ENCODE measurements around the gene NOL12.
"Not testable (repeated sequence)": the region's sequence is repeated elsewhere in the genome, so short reads cannot be mapped to it uniquely, and the experiment has no call there.

NOL12 gene

DNA sequence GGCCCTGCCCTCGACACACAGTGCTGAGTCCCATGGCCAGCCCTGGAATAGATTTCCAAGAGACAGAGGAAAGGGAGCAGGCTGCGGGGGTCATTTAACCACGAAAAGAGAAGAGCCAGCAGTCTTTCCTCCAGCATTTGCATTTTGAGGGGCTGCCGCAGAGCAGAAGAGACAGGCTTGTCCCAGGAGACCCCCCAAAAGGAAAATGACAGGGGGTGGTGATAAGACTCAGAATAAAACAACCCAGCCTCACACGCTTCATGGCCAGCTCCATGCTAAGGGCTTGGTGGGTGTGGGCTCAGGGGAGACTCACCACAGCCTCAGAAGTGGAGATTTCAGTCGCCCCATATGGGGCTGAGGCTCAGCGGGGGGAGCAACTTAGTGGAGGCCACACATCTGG is 27.6 kb downstream of the NOL12 start (continued):
- TF ChIP-seq, protein P1, sequence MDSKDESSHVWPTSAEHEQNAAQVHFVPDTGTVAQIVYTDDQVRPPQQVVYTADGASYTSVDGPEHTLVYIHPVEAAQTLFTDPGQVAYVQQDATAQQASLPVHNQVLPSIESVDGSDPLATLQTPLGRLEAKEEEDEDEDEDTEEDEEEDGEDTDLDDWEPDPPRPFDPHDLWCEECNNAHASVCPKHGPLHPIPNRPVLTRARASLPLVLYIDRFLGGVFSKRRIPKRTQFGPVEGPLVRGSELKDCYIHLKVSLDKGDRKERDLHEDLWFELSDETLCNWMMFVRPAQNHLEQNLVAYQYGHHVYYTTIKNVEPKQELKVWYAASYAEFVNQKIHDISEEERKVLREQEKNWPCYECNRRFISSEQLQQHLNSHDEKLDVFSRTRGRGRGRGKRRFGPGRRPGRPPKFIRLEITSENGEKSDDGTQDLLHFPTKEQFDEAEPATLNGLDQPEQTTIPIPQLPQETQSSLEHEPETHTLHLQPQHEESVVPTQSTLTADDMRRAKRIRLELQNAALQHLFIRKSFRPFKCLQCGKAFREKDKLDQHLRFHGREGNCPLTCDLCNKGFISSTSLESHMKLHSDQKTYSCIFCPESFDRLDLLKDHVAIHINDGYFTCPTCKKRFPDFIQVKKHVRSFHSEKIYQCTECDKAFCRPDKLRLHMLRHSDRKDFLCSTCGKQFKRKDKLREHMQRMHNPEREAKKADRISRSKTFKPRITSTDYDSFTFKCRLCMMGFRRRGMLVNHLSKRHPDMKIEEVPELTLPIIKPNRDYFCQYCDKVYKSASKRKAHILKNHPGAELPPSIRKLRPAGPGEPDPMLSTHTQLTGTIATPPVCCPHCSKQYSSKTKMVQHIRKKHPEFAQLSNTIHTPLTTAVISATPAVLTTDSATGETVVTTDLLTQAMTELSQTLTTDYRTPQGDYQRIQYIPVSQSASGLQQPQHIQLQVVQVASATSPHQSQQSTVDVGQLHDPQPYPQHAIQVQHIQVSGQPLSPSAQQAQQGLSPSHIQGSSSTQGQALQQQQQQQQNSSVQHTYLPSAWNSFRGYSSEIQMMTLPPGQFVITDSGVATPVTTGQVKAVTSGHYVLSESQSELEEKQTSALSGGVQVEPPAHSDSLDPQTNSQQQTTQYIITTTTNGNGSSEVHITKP (tag by site-specific recombination; IDR thresholded peaks at IDR 0.05) = no peak
- TF ChIP-seq GFI1B (tag by site-specific recombination; IDR thresholded peaks at IDR 0.05) = no peak

DNA sequence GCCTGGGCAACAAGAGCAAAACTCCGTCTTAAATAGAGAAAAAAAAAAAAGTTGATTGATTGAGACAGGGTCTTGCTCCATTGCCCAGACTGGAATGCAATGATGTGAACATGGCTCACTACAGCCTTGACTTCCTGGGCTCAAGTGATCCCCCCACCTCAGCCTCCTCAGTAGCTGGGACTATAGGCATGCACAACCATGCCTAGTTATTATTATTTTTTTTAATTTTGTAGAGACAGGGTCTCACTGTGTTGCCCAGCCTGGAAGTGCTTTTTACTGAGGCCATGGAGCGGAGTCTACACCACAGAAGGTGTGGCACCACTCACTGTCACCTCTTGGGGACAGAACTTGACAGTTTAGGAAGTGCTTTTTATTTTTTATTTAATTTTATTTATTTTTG is 28.5 kb downstream of the NOL12 start:
- Histone ChIP-seq H3K9me3 (ENCODE audit: control insufficient read depth, insufficient read depth, low read depth, low read length) (no peaks in the 10 kb centered on the region), H3K4me1 (ENCODE audit: control insufficient read depth, insufficient read depth, low read length) (no peaks in the 10 kb centered on the region), H3K27ac (ENCODE audit: extremely low read depth, low read depth, low read length) (no peak overlapping the region), H3K4me3 (ENCODE audit: low read depth, low read length) (no peak overlapping the region), H3K36me3 (ENCODE audit: control insufficient read depth in 2 of 2, insufficient read depth in 1 of 2, low read length in 2 of 2) (no peaks in the 10 kb centered on the region; a peak in 1 of 3 replicates)
- ChIA-PET POLR2A (no interaction called here), CTCF (interaction anchor here (0.7 to 1.8 kb wide), 2 partner anchors 30 to 71 kb away, joined by 5 to 6 read pairs; no protein-coding TSS in a partner anchor)
- TF ChIP-seq ZNF2 (tag by site-specific recombination; IDR thresholded peaks at IDR 0.05) (no peak), ZNF426 (tag by site-specific recombination; IDR thresholded peaks at IDR 0.05) (no peak), ZNF121 (tag by site-specific recombination; IDR thresholded peaks at IDR 0.05) (peak; percentile 95), ZNF629 (tag by site-specific recombination; IDR thresholded peaks at IDR 0.05) (no peak), ZNF670 (tag by site-specific recombination; IDR thresholded peaks at IDR 0.05; ENCODE audit: low read depth) (no peak)

DNA sequence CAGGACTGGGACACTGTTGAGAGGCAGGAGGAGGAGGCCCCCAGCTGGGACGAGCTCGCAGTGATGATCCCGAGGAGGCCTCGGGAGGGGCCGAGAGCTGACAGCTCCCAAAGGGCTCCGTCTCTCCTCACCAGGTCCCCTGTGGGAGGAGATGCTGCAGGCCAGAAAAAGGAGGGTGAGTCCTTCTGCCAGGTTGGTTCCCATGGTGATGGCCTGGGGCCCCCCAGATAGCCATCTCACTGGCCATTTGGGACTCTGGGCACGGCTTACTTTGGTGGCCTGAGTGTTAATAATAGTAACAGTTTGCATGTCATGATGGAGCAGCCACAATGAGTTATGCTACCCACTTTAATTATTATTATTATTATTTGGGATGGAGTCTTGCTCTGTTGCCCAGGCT is 29.6 kb downstream of the NOL12 start:
- POLR2A ChIA-PET = interaction anchor here (0.8 kb wide), 1 partner anchor 261 kb away, joined by 3 read pairs; no protein-coding TSS in a partner anchor
- no peak overlapping the region for H3K27ac ChIP-seq (ENCODE audit: extremely low read depth, low read depth, low read length)
- TF ChIP-seq SALL2 (tag by site-specific recombination; IDR thresholded peaks at IDR 0.05; ENCODE audit: borderline replicate concordance) (no peak), ZNF792 (tag by site-specific recombination; IDR thresholded peaks at IDR 0.05) (no peak), ZNF23 (tag by site-specific recombination; IDR thresholded peaks at IDR 0.05; ENCODE audit: borderline replicate concordance) (no peak), GLIS1 (tag by site-specific recombination; IDR thresholded peaks at IDR 0.05) (peak; percentile 51), ZNF777 (tag by site-specific recombination; IDR thresholded peaks at IDR 0.05; ENCODE audit: borderline replicate concordance) (no peak)
- TF ChIP-seq, protein P2, sequence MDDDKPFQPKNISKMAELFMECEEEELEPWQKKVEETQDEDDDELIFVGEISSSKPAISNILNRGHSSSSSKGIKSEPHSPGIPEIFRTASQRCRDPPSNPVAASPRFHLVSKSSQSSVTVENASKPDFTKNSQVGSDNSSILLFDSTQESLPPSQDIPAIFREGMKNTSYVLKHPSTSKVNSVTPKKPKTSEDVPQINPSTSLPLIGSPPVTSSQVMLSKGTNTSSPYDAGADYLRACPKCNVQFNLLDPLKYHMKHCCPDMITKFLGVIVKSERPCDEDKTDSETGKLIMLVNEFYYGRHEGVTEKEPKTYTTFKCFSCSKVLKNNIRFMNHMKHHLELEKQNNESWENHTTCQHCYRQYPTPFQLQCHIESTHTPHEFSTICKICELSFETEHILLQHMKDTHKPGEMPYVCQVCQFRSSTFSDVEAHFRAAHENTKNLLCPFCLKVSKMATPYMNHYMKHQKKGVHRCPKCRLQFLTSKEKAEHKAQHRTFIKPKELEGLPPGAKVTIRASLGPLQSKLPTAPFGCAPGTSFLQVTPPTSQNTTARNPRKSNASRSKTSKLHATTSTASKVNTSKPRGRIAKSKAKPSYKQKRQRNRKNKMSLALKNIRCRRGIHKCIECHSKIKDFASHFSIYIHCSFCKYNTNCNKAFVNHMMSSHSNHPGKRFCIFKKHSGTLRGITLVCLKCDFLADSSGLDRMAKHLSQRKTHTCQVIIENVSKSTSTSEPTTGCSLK (tag by site-specific recombination; IDR thresholded peaks at IDR 0.05) = no peak
- CTCF ChIA-PET = interaction anchor here (0.7 to 1.8 kb wide), 2 partner anchors 73 to 979 kb away, joined by 3 to 5 read pairs; no protein-coding TSS in a partner anchor
- H3K4me3 ChIP-seq (ENCODE audit: low read depth, low read length) = no peak overlapping the region
- H3K9me3 ChIP-seq (ENCODE audit: control insufficient read depth, insufficient read depth, low read depth, low read length) = no peaks in the 10 kb centered on the region
- no peaks in the 10 kb centered on the region; a peak in 1 of 3 replicates for H3K36me3 ChIP-seq (ENCODE audit: control insufficient read depth in 2 of 2, insufficient read depth in 1 of 2, low read length in 2 of 2)
- H3K4me1 ChIP-seq (ENCODE audit: control insufficient read depth, insufficient read depth, low read length) = no peaks in the 10 kb centered on the region

DNA sequence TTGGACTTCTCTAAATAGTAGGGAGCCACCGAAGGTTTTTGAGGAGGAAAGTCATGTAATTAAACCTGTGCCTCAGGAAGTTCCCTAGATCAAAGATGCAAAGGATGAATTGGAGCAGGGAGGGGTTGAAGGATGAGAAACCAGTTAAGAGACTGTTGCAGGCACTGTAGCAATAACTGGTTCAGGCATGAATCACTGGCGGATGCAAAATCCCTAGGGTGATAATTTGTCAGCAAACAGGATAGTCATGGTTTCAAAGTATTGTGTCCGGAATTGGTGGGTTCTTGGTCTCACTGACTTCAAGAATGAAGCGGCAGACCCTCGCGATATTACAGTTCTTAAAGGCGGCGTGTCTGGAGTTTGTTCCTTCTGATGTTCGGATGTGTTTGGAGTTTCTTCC is 30.6 kb downstream of the NOL12 start:
- Histone ChIP-seq H3K4me3 (ENCODE audit: low read depth, low read length) (no peak overlapping the region), H3K9me3 (ENCODE audit: control insufficient read depth, insufficient read depth, low read depth, low read length) (no peaks in the 10 kb centered on the region), H3K4me1 (ENCODE audit: control insufficient read depth, insufficient read depth, low read length) (no peaks in the 10 kb centered on the region), H3K36me3 (ENCODE audit: control insufficient read depth in 2 of 2, insufficient read depth in 1 of 2, low read length in 2 of 2) (no peaks in the 10 kb centered on the region; a peak in 1 of 3 replicates), H3K27ac (ENCODE audit: extremely low read depth, low read depth, low read length) (no peak overlapping the region)
- no peak for TF ChIP-seq ZNF146 (tag by site-specific recombination; IDR thresholded peaks at IDR 0.05)
- no peak for TF ChIP-seq ZNF266 (tag by site-specific recombination; IDR thresholded peaks at IDR 0.05; ENCODE audit: low read depth)
- TF ChIP-seq ZNF596 (tag by site-specific recombination; IDR thresholded peaks at IDR 0.05) = no peak
- TF ChIP-seq ZNF24 (tag by site-specific recombination; IDR thresholded peaks at IDR 0.05) = no peak
- TF ChIP-seq ZNF2 (tag by site-specific recombination; IDR thresholded peaks at IDR 0.05) = no peak
- CTCF ChIA-PET = interaction anchor here (0.6 kb wide), 1 partner anchor 19 kb away, joined by 3 read pairs; no protein-coding TSS in a partner anchor
- POLR2A ChIA-PET = no interaction called here

DNA sequence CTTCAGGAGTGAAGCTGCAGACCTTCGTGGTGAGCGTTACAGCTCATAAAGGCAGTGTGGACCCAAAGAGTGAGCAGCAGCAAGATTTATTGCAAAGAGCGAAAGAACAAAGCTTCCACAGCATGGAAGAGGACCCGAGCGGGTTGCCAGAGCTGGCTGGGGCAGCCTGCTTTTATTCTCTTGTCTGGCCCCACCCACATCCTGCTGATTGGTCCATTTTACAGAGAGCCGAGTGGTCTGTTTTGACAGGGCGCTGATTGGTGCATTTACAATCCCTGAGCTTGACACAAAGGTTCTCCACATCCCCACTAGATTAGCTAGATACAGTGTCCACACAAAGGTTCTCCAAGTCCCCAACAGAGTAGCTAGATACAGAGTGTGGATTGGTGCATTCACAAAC is 31.1 kb downstream of the NOL12 start:
- H3K4me1 ChIP-seq (ENCODE audit: control insufficient read depth, insufficient read depth, low read length); H3K27ac ChIP-seq (ENCODE audit: extremely low read depth, low read depth, low read length); POLR2A ChIA-PET; H3K4me3 ChIP-seq (ENCODE audit: low read depth, low read length); CTCF ChIA-PET; H3K9me3 ChIP-seq (ENCODE audit: control insufficient read depth, insufficient read depth, low read depth, low read length); H3K36me3 ChIP-seq (ENCODE audit: control insufficient read depth in 2 of 2, insufficient read depth in 1 of 2, low read length in 2 of 2): not testable (repeated sequence)
